H1 (cell line): ENCODE data around the gene SAMD14. TPM values are rescaled to one million over a fixed set of nuclear protein-coding genes. Genes with fewer than 3 reads are reported as not detected.

Source experiments
- CTCF ChIA-PET: fragments of 300-600 bp; sonication (Branson Sonifier 250); formaldehyde crosslinking; loops from one replicate; lab custom pipeline; 2021; ENCODE audit not compliant: partially characterized antibody; lab: Charles Lee
- POLR2A ChIA-PET: fragments of 300-600 bp; sonication (Branson Sonifier 250); formaldehyde crosslinking; loops from one replicate; lab custom pipeline; 2021; ENCODE audit warnings: inconsistent platforms; ENCODE audit not compliant: partially characterized antibody; lab: Charles Lee
- DNase-seq, 2 experiments: peaks; one replicate each; pipeline versions ENCODE4 v3.0.0 to v3.0.0-alpha.2; 2010 to 2022; ENCODE audit warnings: low spot score in 2 of 2, low read depth in 1 of 2, mixed read lengths in 1 of 2
- FAIRE-seq: peaks from 2 replicates; lab custom pipeline; 2011; peaks lifted over from hg19 to GRCh38; lab: Jason Lieb, UNC
- H2AFZ ChIP-seq: 2 replicates; pipeline ENCODE4 v1.8.1; 2012; ENCODE audit warnings: low read length, inconsistent platforms
- H2AK5ac ChIP-seq: 2 replicates; pipeline ENCODE4 v1.6.1; 2013; ENCODE audit warnings: low read depth, low read length
- H2BK120ac ChIP-seq: replicated peaks from 2 replicates; pipeline ENCODE3; 2013; ENCODE audit warnings: low read depth, low read length, inconsistent platforms
- H2BK12ac ChIP-seq: 2 replicates; pipeline ENCODE4 v1.6.1; 2013; ENCODE audit warnings: low read depth, low read length
- H2BK15ac ChIP-seq: 2 replicates; pipeline ENCODE4 v1.6.1; 2013; ENCODE audit warnings: low read length
- H2BK20ac ChIP-seq: 2 replicates; pipeline ENCODE4 v1.6.1; 2013; ENCODE audit warnings: low read length
- H2BK5ac ChIP-seq: 2 replicates; pipeline ENCODE4 v1.6.1; 2013; ENCODE audit warnings: low read depth, low read length
- H3K14ac ChIP-seq: 2 replicates; pipeline ENCODE4 v1.6.1; 2013; ENCODE audit warnings: inconsistent platforms; ENCODE audit not compliant: insufficient read length
- H3K18ac ChIP-seq: 2 replicates; pipeline ENCODE4 v1.6.1; 2013; ENCODE audit warnings: low read length; ENCODE audit errors: extremely low read depth
- H3K23ac ChIP-seq: 2 replicates; pipeline ENCODE4 v1.6.1; 2013; ENCODE audit warnings: inconsistent platforms; ENCODE audit not compliant: insufficient read length
- H3K23me2 ChIP-seq: 2 replicates; pipeline ENCODE4 v1.6.1; 2013; ENCODE audit warnings: low read depth, low read length
- H3K27ac ChIP-seq: 2 replicates; pipeline ENCODE4 v1.6.1; 2011; ENCODE audit warnings: low read depth, low read length, inconsistent platforms
- H3K27me3 ChIP-seq, 4 experiments: replicated peaks in 1 of 4; 1 replicate in 1 of 4; 2 replicates in 3 of 4; pipeline versions ENCODE4 v1.6.1 to v1.8.1; 2011 to 2013; ENCODE audit warnings: low read length in 3 of 4, mild to moderate bottlenecking in 3 of 4, inconsistent platforms in 2 of 4, mixed read lengths in 2 of 4, moderate library complexity in 1 of 4; ENCODE audit not compliant: control insufficient read depth in 3 of 4, insufficient read depth in 3 of 4; ENCODE audit errors: extremely low read depth in 1 of 4
- H3K36me3 ChIP-seq, 4 experiments: 2 replicates each; pipeline versions ENCODE4 v1.6.1 to v1.8.1; 2011 to 2013; ENCODE audit warnings: mild to moderate bottlenecking in 4 of 4, low read length in 3 of 4, moderate library complexity in 2 of 4, control low read depth in 1 of 4, inconsistent platforms in 1 of 4; ENCODE audit not compliant: insufficient read depth in 4 of 4, control insufficient read depth in 2 of 4
- H3K4ac ChIP-seq: replicated peaks from 2 replicates; pipeline ENCODE3; 2013; ENCODE audit warnings: low read length, low read depth, mixed read lengths, inconsistent platforms; ENCODE audit not compliant: insufficient read length
- H3K4me1 ChIP-seq, 4 experiments: replicated peaks in 1 of 4; 1 replicate in 1 of 4; 2 replicates in 3 of 4; pipeline versions ENCODE4 v1.6.1 to v1.8.1; 2011 to 2013; ENCODE audit warnings: low read length in 3 of 4, inconsistent platforms in 2 of 4, mixed read lengths in 1 of 4; ENCODE audit not compliant: insufficient read depth in 4 of 4, control insufficient read depth in 3 of 4
- H3K4me2 ChIP-seq, 2 experiments: 2 replicates each; pipeline versions ENCODE4 v1.6.1 to v1.8.1; 2011 to 2013; ENCODE audit warnings: low read depth in 2 of 2, low read length in 2 of 2, control low read depth in 1 of 2, inconsistent platforms in 1 of 2, mild to moderate bottlenecking in 1 of 2; ENCODE audit not compliant: insufficient read depth in 1 of 2
- H3K4me3 ChIP-seq, 4 experiments: fragments of 200-600, 300-600 bp in 1 of 4; sonication (generic), shearing (Covaris generic), sonication (Bioruptor Twin) in 1 of 4; 2 replicates each; pipeline versions ENCODE4 v1.5.1 to v1.8.1; 2011 to 2016; ENCODE audit warnings: low read length in 4 of 4, low read depth in 3 of 4, control low read depth in 2 of 4, inconsistent platforms in 2 of 4, mild to moderate bottlenecking in 2 of 4, mixed read lengths in 1 of 4, moderate library complexity in 1 of 4; ENCODE audit not compliant: insufficient read depth in 2 of 4; ENCODE audit errors: extremely low read depth in 1 of 4
- H3K56ac ChIP-seq: replicated peaks from 2 replicates; pipeline ENCODE3; 2013; ENCODE audit warnings: low read depth, mild to moderate bottlenecking, mixed read lengths, low read length, inconsistent platforms; ENCODE audit not compliant: insufficient read length
- H3K79me1 ChIP-seq: 2 replicates; pipeline ENCODE4 v1.6.1; 2013; ENCODE audit warnings: low read depth, low read length, control low read depth
- H3K79me2 ChIP-seq, 2 experiments: 2 replicates each; pipeline versions ENCODE4 v1.6.1 to v1.8.1; 2012 to 2013; ENCODE audit warnings: low read length in 2 of 2, mild to moderate bottlenecking in 2 of 2, inconsistent platforms in 1 of 2; ENCODE audit not compliant: insufficient read depth in 2 of 2, control insufficient read depth in 1 of 2
- H3K9ac ChIP-seq, 4 experiments: replicated peaks in 1 of 4; 1 replicate in 1 of 4; 2 replicates in 3 of 4; pipeline versions ENCODE4 v1.6.1 to v1.8.1; 2011 to 2013; ENCODE audit warnings: low read depth in 3 of 4, low read length in 3 of 4, control low read depth in 2 of 4, mild to moderate bottlenecking in 2 of 4, moderate library complexity in 2 of 4, inconsistent platforms in 1 of 4; ENCODE audit errors: extremely low read depth in 1 of 4
- H3K9me3 ChIP-seq, 2 experiments: 2 replicates each; pipeline versions ENCODE4 v1.6.1 to v1.8.1; 2012 to 2013; ENCODE audit warnings: mild to moderate bottlenecking in 2 of 2, moderate library complexity in 2 of 2, control low read depth in 1 of 2, inconsistent platforms in 1 of 2, low read depth in 1 of 2, low read length in 1 of 2, mixed read lengths in 1 of 2; ENCODE audit not compliant: insufficient read depth in 2 of 2
- H4K20me1 ChIP-seq, 2 experiments: replicated peaks in 1 of 2; 2 replicates each; pipeline versions ENCODE3 to v1.8.1; 2011 to 2013; ENCODE audit warnings: inconsistent platforms in 2 of 2, low read length in 2 of 2, mild to moderate bottlenecking in 1 of 2; ENCODE audit not compliant: insufficient read depth in 2 of 2, control insufficient read depth in 1 of 2
- H4K5ac ChIP-seq: 2 replicates; pipeline ENCODE4 v1.6.1; 2013; ENCODE audit warnings: low read length, low read depth, mixed read lengths, inconsistent platforms; ENCODE audit not compliant: insufficient read length
- H4K8ac ChIP-seq: 2 replicates; pipeline ENCODE4 v1.8.0; 2013; ENCODE audit warnings: mild to moderate bottlenecking, moderate library complexity, low read length, inconsistent platforms; ENCODE audit not compliant: insufficient read depth; ENCODE audit errors: extremely low read depth
- H4K91ac ChIP-seq: replicated peaks from 2 replicates; pipeline ENCODE3; 2013; ENCODE audit warnings: low read length, mixed read lengths, inconsistent platforms; ENCODE audit not compliant: insufficient read length
- ASH2L ChIP-seq: fragments of 200-600, 300-600 bp; sonication (generic); IDR thresholded peaks from one replicate; pipeline ENCODE4 v1.7.1; 2017; ENCODE audit warnings: low read length
- BRCA1 ChIP-seq: IDR thresholded peaks from 2 replicates; pipeline ENCODE4 v1.6.1; 2012; ENCODE audit warnings: low read depth, low read length, improper control_type of control experiment
- CHD2 ChIP-seq: IDR thresholded peaks from 2 replicates; pipeline ENCODE4 v1.6.1; 2012; ENCODE audit warnings: low read length, improper control_type of control experiment
- MAX ChIP-seq: IDR thresholded peaks from 2 replicates; pipeline ENCODE4 v1.6.1; 2012; ENCODE audit warnings: inconsistent platforms
- POU5F1 ChIP-seq: IDR thresholded peaks from 2 replicates; pipeline ENCODE4 v1.6.1; 2011; ENCODE audit warnings: low read depth, mild to moderate bottlenecking, low read length, moderate library complexity
- RBBP5 ChIP-seq: IDR thresholded peaks from 2 replicates; pipeline ENCODE4 v1.7.1; 2012; ENCODE audit warnings: low read depth, mild to moderate bottlenecking, inconsistent platforms, low read length, moderate library complexity, borderline replicate concordance
- RFX5 ChIP-seq: IDR thresholded peaks from 2 replicates; pipeline ENCODE4 v1.6.1; 2011; ENCODE audit warnings: low read depth, low read length, improper control_type of control experiment, borderline replicate concordance
- RXRA ChIP-seq: IDR thresholded peaks from 2 replicates; pipeline ENCODE4 v1.6.1; 2011; ENCODE audit warnings: low read depth, mild to moderate bottlenecking, low read length, moderate library complexity; ENCODE audit not compliant: insufficient read depth
- TBP ChIP-seq: IDR thresholded peaks from 2 replicates; pipeline ENCODE4 v1.6.1; 2011; ENCODE audit warnings: low read depth, low read length, improper control_type of control experiment
- TCF12 ChIP-seq: IDR thresholded peaks from 2 replicates; pipeline ENCODE4 v1.6.1; 2011; ENCODE audit warnings: low read depth, mild to moderate bottlenecking, low read length
- YY1 ChIP-seq: IDR thresholded peaks from 2 replicates; pipeline ENCODE4 v1.6.1; 2011; ENCODE audit warnings: low read depth, mild to moderate bottlenecking, low read length
- ZNF274 ChIP-seq: IDR thresholded peaks from 2 replicates; pipeline ENCODE4 v1.7.0; 2012; ENCODE audit warnings: low read length, borderline replicate concordance; ENCODE audit errors: extremely low read depth
- WGBS, 2 experiments: shearing (Covaris generic) in 1 of 2; methylation state at CpG; one replicate each; pipeline versions ENCODE4 v1.1.6 to v1.1.7; 2013 to 2015; ENCODE audit warnings: low lambda C conversion rate in 2 of 2, mixed read lengths in 2 of 2, inconsistent platforms in 1 of 2, low coverage in 1 of 2, missing lambda C conversion rate in 1 of 2; ENCODE audit not compliant: insufficient replicate concordance in 2 of 2, insufficient coverage in 1 of 2, insufficient read length in 1 of 2; ENCODE audit errors: extremely low coverage in 1 of 2, missing lambda C conversion rate in 1 of 2; 5-methylcytosine and 5-hydroxymethylcytosine counted together
- polyA plus RNA-seq, 7 experiments: library from polyadenylated mRNA; depleted of rRNA in 3 of 7; stranded (reverse) in 5 of 7; unstranded in 2 of 7; fragments of >200 nt in 5 of 7; fragments of 200-250 nt in 2 of 7; gene quantifications; 1 replicate in 5 of 7; 2 replicates in 1 of 7; 4 replicates in 1 of 7; pipeline versions ENCODE4 v1.2.1 to v1.2.3, GENCODE V29; 2011 to 2013; ENCODE audit warnings: missing spikeins in 2 of 7, mixed read lengths in 2 of 7
- total RNA-seq: library from RNA; stranded (reverse); fragmentation: NEBNext Ultra II Directional; extraction: Animal tissue kit (Norgen Biotek cat#: 25700); gene quantifications from 2 replicates; pipeline ENCODE4 v1.2.1, GENCODE V29; 2021

SAMD14 gene
- total and polyA plus RNA-seq, 2 of the 8 experiments (the other 6 are each of a cell fraction or from before 2014, with no cell fraction given): 5.7 to 5.8 TPM

GRCh38 chr17:50165066-50165465 lies 35.1 kb upstream of the SAMD14 start:
- Histone ChIP-seq H2BK20ac (no peak overlapping the region), H3K23ac (no peak overlapping the region), H3K4me1 (peaks cover 0 to 14% (median 12%) of the 10 kb centered on the region in 4 experiments; a peak in 5 of 7 replicates), H4K91ac (no peak overlapping the region), H4K5ac (no peak overlapping the region), H3K79me1 (no peaks in the 10 kb centered on the region), H3K4me3 (no peak overlapping the region), H3K23me2 (peaks cover 12% of the 10 kb centered on the region), H3K4ac (no peak overlapping the region), H3K27ac (no peak overlapping the region), H2AK5ac (no peak overlapping the region), H3K9ac (no peak overlapping the region), H3K27me3 (peaks cover 0 to 6% (median 0%) of the 10 kb centered on the region in 4 experiments; a peak in 2 of 7 replicates), H3K14ac (no peak overlapping the region), H3K56ac (no peak overlapping the region), H3K36me3 (no peaks in the 10 kb centered on the region), H3K4me2 (no peak overlapping the region), H3K9me3 (no peaks in the 10 kb centered on the region), H2BK120ac (no peak overlapping the region), H2BK5ac (no peak overlapping the region), H2BK15ac (no peak overlapping the region), H4K8ac (no peak overlapping the region), H2AFZ (no peak overlapping the region), H4K20me1 (no peaks in the 10 kb centered on the region), H2BK12ac (no peak overlapping the region), H3K18ac (no peak overlapping the region), H3K79me2 (no peaks in the 10 kb centered on the region)
- ChIA-PET POLR2A (interaction anchor here (1.1 to 1.5 kb wide), 2 partner anchors 44 to 138 kb away, joined by 3 to 4 read pairs; no protein-coding TSS in a partner anchor), CTCF (interaction anchor here (0.6 to 17.0 kb wide), 23 partner anchors 8 to 335 kb away, joined by 3 to 299 read pairs (median 5); partner anchors contain the start of gene COL1A1)
- 89% methylated on average over 9 of the region's 9 CpGs; no CpG with 5 or more reads in 1 of the 2 experiments for WGBS, 2 experiments
- FAIRE-seq (no peak), DNase-seq (no peak)
- no peak for TF ChIP-seq ASH2L
- no peak for TF ChIP-seq RXRA
- no peak for TF ChIP-seq RBBP5
- no peak for TF ChIP-seq YY1
- no peak for TF ChIP-seq BRCA1
- TF ChIP-seq CHD2: no peak
- TF ChIP-seq MAX: no peak
- TF ChIP-seq TCF12: no peak
- no peak for TF ChIP-seq RFX5
- TF ChIP-seq ZNF274: no peak
- no peak for TF ChIP-seq POU5F1
- TF ChIP-seq TBP: no peak
